ENCODE measurements around the gene ACTG2.
"Not testable (repeated sequence)": the region's sequence is repeated elsewhere in the genome, so short reads cannot be mapped to it uniquely, and the experiment has no call there.

Gene ACTG2

DNA sequence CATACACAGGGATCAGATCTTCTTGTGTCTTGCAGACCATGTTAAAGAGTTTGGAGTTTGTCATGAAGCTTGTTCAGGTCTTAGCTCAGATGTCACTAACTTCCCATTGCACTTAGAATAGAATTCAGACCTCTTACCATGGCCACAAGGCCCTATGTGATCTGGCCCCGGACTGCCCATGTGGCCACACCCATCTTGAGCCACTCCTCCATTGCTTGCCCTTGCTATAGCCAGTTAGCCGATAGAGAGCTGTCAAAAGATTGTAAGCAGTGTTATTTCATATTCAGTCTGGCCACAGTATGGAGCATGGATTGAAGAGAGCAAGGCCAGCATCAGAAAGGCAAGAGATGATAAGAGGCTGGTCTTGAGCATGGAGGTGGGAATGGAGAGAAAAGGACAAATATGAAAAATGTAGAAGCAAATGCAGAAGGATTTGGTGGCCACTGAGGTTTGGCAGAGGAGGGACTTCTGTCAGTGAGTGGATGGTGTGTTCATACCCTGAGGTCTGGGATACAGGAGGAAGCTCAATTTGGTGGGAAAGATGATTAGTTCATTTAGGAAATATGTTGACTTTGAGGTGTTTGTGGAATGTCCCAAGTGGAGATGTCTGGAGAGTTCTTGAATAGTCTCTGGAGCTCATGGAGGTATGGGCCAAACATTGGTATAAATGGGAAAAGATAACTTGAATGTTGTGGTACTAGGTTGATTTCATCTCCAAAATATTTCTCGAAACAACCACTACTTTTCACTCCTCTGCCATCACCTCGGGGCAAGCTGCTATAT is 44.5 kb downstream of the ACTG2 start:
- DNase-seq (ENCODE audit: low spot score) = no peak

- no peak for DNase-seq (ENCODE audit: low spot score)
These were observed 45.1 kb downstream of the ACTG2 start for GRCh38 chr2:73937899-73938298.

DNA sequence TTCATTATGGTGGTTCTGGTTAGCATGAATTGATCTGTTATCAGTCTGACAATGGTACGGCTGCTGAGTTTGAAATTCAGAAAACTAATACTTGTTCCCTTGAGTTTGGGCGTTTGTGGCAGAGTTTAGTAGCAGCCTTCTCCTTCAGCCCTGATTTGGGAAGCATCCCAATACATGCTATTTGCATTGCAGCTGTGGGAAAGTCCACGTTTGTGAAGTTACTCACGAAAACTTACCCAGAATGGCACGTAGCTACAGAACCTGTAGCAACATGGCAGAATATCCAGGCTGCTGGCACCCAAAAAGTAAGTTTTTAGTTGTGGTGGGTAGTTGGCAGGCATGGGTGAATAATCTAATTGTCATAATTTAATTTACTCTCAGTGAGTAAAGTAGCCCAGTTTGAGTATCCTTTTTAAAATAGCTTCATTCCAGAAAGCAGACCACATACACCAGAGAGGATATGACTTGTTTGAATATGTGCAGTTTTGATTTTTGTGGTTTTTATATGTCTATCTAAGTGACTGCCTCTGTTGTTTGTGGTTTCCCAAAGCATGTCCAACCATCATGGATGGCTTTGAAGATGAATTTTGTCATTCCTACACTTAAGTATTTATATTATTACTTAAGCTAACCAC is 46.0 kb downstream of the ACTG2 start:
- DNase-seq (ENCODE audit: low spot score) = no peak

- DNase-seq (ENCODE audit: low spot score) = peak; percentile 38
These were observed 46.6 kb downstream of the ACTG2 start for GRCh38 chr2:73939419-73939818.

GRCh38 chr2:73940066-73940465 is 47.3 kb downstream of the ACTG2 start:
- not testable (repeated sequence) for DNase-seq (ENCODE audit: low spot score)

DNA sequence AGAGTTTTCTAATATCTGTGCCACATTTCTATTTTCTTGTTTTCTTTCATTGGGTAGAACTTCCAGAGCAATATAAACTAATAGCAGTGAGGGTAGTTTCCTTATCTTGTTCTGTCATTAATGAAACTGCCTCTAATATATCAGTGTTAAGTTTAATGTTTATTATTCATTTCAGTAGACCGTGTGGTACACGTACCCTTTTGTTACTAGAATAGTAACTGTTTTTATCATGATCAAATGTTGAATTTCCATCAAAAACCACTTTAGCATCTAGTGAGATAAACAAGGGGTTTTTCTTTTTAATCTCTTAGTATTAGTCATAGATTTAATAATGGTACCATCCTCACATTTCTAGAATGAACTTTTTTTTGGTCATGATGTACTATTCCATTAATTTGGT is 49.9 kb downstream of the ACTG2 start:
- no peak for DNase-seq (ENCODE audit: low spot score)

GRCh38 chr2:73944714-73945113 is 51.9 kb downstream of the ACTG2 start:
- DNase-seq (ENCODE audit: low spot score) = no peak

- no peak for DNase-seq (ENCODE audit: low spot score)
These were observed 53.4 kb downstream of the ACTG2 start for GRCh38 chr2:73946215-73946614.

- DNase-seq (ENCODE audit: low spot score) = no peak
These were observed 53.9 kb downstream of the ACTG2 start for GRCh38 chr2:73946666-73947065.

DNA sequence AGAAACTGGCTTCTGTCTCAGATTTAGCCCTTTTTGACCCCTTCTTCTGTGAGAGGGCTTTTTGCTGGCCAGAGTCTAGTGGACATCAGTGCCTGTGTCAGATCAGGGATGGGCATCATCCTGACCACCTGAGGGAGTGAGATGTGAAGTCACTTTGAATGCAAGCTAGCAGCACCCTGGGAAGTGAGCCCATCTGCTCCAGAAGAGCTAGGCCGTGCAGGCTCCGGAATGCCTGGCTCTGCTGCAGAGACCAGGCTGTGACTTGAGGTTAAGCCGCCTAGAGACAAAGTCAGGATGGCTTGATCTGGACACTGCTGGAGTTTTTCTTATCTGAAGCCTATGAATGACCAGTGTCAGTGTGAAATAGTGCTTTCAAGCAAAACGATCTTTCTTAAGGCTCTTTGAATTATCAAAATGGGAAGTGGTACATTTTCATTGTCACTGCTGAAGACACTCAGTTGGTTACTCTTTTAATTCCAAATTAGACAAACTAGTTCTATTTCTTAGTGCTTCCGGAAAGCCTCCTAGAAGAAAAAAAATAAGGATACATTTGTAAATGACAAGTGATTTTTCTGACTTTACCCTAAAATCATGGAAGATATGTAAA is 54.7 kb downstream of the ACTG2 start:
- DNase-seq (ENCODE audit: low spot score) = no peak

DNA sequence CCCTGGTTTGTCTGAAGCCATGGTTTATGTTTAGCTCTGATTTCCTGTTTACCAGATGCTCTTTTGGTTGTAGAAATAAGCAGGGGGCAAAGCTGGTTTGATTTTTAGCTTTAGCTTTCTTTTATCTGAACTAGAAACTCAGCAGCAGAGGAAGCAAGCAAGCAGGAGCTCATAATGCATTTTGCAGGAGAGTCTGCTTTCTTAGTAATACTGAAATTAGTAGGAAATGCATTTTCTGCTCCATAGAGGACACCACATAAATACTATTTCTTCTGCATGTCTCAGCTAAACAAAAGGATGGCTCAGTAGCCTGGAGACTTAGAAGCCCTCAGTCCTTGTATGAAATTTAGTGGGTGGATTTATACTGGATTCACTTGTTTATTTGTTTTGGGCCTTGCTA is 57.0 kb downstream of the ACTG2 start:
- DNase-seq (ENCODE audit: low spot score) = no peak

GRCh38 chr2:73952499-73953446 is 60.0 kb downstream of the ACTG2 start:
- no peak for DNase-seq (ENCODE audit: low spot score)

- no peak for DNase-seq (ENCODE audit: low spot score)
These were observed 63.5 kb downstream of the ACTG2 start for GRCh38 chr2:73956218-73956865.

DNA sequence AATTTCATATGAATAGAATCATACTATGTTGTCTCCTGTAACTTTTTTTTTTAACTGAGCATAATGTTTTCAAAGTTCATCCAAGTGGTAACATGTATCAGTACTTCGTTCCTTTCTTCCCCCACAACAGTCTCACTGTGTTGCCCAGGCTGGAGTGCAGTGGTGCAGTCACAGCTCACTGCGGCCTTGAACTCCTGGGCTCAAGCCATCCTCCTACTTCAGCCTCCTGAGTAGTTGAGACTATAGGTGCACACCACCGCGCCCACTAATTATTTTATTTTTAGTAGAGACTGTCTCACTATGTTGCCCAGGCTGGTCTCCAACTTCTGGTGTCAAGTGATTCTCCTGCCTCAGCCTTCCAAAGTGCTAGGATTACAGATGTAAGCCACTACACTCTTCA is 68.5 kb downstream of the ACTG2 start:
- no peak for DNase-seq (ENCODE audit: low spot score)

DNA sequence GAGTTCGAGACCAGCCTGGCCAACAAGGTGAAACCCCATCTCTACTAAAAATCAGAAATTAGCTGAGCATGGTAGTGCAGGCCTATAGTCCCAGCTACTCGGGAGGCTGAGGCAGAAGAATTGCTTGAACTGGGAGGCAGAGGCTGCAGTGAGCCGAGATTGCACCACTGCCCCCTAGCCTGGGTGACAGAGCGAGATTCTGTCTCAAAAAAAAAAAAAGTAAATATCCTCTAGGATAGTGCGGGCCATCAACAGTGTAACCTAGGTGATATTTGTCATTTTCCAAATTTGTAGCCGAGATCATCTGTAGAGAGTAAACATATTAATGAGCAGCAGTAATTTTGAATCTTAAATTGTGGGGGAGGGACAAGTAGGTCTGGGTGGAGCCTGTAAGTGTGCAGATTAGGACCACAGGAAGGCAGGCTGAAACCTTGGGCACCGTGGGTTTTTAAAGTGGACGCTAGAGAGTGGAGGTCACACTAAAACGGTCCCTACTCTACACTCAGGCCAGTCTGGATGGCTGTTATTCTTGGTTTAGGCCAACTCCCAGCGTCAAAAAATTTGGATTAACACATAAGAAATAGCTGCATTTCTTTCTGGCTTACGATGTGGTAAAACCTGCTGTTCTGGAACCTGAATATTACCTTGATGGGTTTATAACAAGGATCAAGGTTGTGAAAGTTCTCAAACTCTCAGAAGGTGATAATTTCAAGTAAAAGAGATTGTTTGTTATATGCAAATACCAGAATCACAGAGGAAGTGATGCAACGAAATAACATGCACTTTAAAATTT is 69.2 kb downstream of the ACTG2 start:
- DNase-seq (ENCODE audit: low spot score) = no peak

- DNase-seq (ENCODE audit: low spot score) = no peak
These were observed 70.0 kb downstream of the ACTG2 start for GRCh38 chr2:73962798-73963197.

GRCh38 chr2:73963385-73964120 is 70.7 kb downstream of the ACTG2 start:
- DNase-seq (ENCODE audit: low spot score) = no peak

DNA sequence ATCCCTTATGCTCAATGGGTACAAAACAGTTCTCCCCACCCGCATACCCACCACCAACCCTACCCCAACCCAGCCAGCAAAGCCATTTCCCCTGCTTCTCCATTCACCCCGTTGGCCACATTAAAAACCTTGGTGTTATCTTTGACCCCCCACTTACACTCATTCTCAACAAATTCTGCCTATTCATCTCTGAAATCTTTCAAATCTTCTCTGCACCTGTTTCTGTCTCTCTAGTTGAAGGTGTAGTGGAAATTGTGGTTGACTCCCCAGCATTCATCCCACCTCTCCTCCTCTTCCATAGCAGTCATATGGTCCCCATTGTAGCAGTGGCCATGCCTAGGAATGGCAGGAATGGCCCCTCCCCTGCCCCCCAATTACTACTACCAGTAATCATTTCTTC is 71.4 kb downstream of the ACTG2 start:
- DNase-seq (ENCODE audit: low spot score) = no peak

GRCh38 chr2:73965053-73965452 is 72.2 kb downstream of the ACTG2 start:
- no peak for DNase-seq (ENCODE audit: low spot score)

- DNase-seq (ENCODE audit: low spot score) = no peak
These were observed 75.6 kb downstream of the ACTG2 start for GRCh38 chr2:73968357-73968937.
